Anterior cingulate cortex (tissue), 58 donors: Measurements from ENCODE around the gene PDE8B.

Source experiments
- DNase-seq, 58 donors: peaks; one replicate each; lab custom pipeline; 2025; lab: John Stamatoyannopoulos, UW

Gene PDE8B

DNA sequence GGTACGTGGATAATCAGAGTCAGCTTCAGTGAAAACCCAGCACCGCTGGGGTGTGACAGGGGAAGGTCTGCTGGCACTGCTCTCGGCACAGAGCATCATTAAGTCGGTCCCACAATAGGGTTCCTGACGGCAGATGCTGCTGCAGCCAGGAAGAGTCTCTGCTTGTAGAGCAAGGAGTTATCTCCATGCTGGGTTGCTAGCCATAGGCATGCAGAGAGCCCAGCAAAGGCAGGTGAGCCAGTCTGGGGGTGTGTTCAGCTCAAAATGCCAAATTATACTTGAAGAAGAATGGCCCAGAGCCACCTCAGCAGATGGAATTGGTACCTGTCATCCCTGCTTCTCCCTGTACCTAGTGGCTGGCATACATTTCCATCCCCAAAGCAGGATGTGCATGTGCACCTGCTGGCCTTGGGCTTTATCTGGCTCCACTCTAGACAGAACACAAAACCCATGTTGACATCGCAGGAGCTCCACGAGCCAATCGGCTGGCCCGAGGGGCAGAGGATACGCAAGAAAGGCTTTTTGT lies 180.8 kb downstream of the PDE8B start:
- no peak for DNase-seq

DNA sequence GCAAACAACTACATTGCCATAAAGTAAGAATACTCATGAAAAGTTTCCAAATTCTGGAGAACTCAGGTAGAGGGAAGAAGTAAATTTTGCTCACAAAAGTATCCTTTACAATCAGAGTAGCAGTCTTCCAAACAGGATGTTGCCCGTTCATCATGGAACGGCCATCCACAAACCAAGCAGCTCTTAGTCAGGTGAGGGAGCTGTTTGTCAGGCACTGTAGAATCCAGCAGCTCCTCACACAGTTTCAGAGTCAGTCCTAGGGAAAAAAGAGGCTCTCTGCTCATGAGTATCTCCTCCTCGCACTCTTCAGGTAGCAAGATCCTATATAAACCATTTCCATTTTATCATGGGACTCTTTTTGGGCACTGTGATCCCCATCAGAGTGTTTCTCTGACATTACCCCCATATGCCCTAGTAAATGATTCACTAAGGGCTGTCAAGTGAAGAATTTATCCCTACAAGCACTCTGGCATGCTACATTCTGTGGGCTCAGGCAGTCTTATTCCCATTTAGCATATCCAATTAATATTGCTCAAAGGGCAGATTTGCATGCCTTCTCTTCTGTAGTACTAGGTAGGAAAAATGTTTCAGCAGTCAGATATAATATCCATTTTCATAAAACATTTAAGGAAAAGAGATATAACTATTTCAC lies 183.7 kb downstream of the PDE8B start:
- DNase-seq, result no peak

DNA sequence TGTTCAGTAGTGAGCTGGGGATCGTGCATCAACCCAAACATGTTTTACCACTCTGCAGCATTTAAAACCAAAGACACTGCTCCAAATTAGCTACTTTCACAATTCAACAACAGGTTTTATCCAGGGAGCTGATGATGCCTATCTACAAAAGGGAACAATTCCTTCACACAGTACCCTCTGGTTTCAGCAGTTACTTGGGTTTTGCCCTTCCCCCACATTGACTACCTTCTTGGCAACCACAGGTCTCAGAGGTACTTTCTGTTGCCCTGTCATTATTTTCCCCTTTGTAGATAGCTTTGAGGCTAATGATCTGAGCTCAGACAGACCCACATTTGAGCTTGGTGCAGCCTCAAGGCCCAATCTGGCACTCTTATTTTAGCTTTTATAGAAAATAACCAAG lies 185.5 kb downstream of the PDE8B start:
- DNase-seq, result no peak

DNA sequence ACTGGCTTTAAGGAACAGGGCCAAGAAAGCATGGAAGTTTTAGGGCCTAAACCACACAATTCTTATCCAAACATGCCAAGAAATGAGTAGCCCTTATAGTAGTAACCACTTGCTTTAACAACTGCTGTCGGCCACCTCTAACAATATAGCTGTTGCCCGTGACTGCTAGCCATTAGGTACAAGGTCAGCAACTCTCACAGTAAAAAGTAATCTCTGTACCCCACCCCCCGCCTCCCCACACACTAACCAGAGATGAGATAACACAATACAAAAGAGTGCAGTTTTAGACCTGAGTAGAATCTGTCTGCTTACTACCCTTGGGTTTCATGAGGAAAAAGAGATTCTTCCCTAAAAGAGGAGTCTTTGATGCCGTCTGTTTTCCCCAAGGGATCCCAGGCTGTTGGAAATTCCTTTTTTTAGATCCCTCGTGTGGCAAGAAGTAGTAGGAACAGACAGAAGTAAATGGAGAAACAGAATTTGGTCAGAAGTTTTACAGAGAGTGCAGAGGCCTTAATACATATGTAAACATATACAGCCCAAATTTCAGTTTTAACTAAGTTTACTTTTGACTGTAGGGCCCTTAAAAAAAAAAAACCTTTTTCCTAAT lies 187.3 kb downstream of the PDE8B start:
- DNase-seq, result no peak

DNA sequence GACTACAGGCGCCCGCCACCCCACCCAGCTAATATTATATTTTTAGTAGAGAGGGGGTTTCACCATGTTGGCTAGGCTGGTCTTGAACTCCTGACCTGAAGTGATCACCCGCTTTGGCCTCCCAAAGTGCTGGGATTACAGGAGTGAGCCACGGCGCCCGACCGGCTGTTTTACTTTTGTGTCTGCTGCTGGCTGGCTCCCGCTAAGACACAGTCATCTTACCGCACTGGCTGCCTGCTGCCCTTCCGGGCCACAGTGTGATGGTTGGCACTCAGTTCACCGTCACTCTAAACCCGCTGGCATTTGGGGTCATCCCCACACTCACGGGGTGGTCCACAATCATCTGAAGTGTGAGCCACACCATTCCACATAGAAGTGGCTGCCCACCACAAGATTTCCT lies 188.0 kb downstream of the PDE8B start:
- DNase-seq, result no peak

DNA sequence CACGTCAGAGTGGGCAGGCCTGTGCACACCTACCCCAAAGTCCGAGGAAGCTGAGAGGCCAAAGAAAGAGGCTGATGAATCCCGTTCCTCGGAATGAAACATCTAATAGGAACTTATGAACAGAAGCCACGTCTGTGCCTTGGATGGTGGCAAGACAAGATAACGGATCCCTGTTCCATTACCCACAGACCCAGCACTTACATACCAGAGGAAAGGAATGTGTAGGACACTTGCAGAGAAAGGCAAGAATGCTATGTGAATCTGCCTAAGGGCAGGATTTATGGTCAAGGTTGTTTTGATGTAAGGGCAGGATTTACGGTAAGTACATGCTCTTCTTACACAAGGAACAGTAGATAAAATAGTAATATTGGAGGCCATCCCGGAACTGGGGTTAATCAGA lies 188.4 kb downstream of the PDE8B start:
- no peak for DNase-seq

DNA sequence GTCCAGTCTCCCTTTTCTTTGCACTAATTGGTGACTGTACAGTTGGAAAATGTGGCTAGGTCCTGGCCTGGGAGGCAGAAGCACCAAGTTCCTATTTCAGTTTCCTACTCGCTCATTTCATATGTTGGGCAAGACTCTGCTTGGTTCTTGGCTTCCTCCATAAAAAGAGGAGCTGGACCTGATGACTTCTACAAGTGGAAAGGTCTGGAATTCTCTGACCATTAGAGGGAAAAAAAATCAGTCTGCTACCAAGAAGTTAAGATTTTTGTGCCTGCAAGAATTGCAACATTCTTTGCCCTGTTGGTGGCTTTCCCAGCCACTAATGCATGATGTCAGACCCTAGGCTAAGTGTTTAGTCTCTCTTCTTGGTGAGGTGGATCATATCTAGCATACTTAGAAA lies 190.2 kb downstream of the PDE8B start:
- DNase-seq, result no peak

DNA sequence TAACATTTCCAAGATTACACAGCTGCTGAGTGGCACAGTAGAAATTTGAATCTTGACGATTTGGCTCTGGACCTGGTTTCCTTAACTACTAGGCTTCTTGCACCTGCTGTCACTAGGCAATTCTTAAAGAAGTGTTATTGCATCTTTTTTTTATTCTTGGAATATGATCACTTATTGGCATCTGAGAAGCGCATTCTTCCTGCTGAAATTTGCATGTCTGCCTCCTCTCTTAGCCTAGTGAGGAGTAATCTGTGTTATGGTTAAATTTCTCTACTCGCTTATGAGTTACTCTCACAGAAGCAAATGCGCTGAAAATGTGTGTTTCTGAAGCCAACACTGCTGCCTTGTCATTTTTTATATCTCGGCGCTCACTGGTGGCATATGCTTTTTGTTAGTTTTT lies 192.3 kb downstream of the PDE8B start:
- peak in 2 of 58 donors; percentile 11 to 29 for DNase-seq

DNA sequence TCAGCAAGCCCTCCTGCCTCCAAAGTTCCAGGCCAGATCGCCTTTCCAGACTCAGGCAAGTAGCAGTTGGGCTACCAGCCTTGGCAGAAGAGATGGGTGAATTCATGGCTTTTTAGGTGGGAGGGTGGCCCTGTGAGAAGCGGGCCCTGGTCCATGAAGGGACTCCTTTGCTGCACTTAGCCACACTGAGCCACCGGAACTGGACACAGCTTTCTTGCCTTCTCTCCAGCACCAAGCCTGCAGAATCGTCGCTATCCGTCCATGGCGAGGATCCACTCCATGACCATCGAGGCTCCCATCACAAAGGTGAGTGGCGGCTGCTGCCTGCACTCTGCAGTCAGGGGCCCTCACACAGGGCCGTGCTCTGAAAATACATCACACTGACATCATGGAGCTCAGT lies 196.7 kb downstream of the PDE8B start:
- DNase-seq, result no peak

DNA sequence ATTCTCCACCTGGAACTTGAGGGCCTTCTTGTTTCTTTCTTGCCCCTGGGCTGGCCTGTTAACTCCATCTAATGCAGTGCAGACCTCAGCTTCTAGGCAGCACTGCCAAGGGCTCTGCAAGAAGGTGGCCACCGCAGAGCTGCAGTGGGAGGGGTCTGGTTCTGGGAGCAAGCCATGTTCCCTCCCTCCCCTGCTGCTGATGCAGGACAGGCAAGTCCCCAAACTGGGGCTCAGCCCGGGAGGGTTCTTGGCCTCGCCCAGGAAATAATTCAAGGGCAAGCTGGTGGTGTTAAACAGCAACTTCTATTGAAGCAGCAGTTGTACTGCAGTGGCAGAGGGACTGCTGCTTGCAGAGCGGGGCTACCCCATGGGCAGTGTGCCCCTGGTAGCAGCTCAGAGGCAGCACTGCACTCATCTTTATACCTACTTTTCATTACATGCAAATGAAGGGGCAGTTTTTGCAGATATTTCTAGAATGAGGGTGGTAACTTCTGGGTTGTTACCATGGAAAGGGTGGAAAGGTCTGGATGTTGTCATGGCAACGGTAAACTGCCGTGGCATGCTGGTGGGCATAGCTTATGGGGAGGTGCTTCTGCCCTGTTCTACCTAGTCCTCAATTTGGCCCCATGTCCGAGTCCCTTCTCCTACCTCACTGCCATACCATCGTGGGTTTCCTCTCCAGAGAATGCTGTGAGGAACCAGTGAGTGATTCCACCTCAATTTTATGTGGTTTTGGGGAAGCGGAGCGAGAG lies 199.6 kb downstream of the PDE8B start:
- DNase-seq, result peak in 6 of 58 donors; percentile 5 to 15 (median 11)

DNA sequence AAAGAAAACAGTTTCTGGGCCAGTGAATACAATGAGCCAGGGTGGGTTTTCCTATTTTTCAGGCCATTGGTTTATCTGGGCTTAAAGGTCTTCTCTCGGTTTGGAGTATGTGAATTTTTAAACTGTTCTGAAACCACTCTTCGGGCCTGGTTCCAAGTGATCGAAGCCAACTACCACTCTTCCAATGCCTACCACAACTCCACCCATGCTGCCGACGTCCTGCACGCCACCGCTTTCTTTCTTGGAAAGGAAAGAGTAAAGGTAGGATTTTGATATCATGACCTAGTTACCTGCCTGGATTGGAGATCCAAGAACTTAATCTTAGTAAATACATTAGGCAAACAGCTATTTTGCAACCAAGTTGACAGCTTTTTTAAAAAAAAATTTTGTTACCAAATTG lies 202.6 kb downstream of the PDE8B start:
- no peak for DNase-seq

DNA sequence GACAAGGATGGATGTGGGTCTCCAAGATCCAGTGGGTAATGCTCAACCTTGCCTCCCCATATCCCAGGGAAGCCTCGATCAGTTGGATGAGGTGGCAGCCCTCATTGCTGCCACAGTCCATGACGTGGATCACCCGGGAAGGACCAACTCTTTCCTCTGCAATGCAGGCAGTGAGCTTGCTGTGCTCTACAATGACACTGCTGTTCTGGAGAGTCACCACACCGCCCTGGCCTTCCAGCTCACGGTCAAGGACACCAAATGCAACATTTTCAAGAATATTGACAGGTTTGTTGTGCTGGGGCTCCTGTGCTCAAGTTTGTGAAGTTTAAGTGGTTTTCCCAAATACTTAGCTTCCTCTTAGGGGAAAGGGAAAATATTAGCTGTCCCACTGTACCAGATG lies 207.7 kb downstream of the PDE8B start:
- DNase-seq, result no peak

DNA sequence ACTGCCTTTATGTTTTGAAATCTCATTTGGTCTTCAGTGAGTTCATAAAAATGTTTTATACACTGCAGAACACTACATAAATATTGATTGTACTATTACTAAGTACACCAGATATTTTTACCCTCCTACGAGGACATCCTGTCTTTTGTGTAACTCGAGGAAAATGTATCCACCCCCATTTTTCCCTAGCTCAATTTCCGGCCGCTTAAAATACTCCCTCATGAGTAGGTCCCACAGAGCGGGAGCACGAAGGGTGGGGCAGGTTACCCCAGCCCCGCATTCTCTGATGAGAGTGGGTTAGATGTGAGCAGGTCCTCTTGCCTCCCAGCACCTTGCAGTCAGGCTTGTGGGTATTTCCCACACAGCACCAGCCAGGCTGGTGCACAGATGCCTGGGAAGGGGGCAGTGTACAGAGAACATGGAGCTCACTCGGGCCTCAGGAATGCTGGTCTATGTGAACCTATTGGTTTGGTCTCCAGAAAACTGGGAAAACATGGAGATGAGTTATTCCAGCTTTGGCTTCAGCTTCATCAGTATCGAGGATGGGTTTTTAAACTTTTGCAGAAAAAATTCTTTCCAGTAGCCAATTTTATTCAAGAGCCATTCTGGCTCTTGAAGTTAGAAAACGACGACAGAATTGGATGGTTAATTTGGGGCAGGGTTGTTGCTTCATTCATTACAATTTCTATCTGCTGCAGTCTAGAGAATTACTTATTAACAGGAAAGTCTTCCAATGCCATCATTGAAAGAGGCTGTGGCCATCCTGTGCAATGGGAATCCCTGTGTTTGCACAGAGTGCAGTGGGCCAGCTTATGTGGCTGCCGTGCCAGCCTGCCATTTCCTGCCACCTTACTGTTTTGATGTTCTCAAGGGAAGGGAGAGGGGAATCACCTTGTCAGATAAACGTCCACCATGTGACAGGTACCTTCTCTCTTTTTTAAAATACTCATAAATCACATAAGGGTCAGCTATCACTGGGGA lies 208.4 kb downstream of the PDE8B start:
- no peak for DNase-seq

DNA sequence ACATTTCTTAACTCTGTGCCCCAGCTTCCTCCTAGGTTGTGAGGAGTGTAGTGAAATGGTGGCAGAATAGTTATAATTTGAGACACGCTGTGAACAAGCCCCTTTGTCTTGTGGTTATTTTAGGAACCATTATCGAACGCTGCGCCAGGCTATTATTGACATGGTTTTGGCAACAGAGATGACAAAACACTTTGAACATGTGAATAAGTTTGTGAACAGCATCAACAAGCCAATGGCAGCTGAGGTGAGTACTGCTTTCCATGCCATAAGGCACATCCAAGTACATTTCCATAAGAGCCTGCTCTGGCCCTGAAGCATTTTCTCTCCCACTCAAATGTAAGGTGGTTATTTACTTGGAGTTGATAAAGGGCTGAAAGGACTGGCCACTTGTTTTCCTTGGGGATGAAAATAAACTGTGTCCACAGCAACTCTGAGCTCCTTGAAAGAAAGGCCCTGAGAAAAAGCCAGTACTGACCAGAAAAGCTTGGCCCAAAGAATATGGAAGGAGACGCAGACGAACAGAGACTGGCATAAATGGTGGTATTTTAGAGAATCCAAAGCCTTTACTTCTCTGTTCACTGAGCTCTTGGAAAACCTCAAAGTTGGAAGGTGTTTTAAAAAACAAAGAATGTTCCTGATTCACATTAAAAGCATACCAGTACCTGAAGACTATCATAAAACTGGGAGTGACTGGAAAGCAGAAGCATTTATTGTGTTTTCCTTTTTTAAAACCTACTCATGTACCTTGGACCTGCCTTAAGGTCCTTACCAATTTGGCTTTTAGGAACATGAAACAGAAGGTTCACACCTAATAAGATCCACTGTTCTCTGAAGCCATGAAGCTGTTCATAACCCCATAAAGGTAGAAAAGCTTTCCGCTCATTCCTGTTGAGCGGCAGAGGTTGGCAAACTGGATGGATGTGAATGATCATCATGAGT lies 209.4 kb downstream of the PDE8B start:
- DNase-seq, result no peak

DNA sequence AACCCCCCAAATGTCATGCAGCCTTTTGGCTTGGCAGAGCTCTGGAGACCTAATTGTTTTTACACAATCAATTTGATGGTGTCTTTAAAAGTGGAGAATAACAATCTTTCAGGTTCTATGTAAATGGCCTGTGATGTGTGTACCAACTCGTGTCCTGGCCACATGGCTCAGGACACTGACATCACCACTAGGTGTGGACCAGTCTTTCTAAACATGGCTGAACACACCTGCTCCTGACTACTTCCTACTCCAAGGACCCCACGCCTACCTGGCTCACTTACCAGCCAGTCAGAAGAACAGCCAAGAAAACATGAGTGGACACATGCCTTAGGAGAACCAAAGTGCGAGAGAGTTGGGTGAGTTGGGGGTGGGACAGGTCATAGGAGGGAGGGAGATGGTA lies 210.5 kb downstream of the PDE8B start:
- DNase-seq, result no peak

DNA sequence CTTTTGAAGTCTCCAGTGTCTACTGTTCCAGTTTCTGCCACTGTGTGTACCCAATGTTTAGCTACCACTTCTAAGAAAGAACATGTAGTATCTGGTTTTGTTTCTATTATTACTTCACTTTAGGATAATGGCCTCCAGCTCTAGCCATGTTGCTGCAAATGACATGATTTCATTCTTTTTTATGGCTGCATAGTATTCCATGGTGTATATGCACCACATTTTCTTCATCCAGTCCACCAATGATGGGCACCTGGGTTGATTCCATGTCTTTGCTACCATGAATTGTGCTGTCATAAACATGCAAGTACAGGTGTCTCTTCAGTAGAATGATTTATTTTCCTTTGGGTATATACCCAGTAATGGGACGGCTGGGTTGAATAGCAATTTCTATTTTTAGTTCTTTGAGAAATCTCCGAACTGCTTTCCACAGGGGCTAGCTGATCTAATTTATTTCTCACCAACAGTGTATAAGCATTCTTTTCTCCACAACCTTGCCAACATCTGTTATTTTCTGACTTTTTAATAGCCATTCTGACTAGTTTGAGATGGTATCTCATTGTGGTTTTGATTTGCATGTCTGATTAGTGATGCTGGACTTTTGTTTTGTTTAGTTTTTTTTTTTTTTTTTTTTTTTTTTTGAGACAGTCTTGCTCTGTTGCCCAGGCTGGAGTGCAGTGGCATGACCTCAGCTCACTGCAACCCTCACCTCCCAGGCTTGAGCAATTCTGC lies 212.7 kb downstream of the PDE8B start:
- no peak for DNase-seq

DNA sequence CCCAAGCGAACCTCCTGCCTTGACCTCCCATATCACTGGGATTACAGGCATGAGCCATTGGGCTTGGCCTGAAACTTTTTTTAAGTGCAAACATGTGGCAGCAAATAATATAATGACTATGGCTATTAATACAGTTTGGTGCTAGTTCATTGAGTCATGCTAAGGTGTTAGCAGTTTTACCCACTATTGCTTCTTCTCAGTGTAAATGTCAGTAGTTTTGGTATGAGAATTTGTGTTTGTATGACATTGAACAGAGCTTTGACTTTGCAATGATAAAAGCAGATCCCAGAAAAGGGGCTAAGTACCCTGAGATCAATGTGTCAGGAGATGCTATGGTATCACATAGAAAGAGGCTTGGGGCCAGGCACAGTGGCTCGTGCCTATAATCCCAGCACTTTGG lies 214.4 kb downstream of the PDE8B start:
- DNase-seq, result no peak

DNA sequence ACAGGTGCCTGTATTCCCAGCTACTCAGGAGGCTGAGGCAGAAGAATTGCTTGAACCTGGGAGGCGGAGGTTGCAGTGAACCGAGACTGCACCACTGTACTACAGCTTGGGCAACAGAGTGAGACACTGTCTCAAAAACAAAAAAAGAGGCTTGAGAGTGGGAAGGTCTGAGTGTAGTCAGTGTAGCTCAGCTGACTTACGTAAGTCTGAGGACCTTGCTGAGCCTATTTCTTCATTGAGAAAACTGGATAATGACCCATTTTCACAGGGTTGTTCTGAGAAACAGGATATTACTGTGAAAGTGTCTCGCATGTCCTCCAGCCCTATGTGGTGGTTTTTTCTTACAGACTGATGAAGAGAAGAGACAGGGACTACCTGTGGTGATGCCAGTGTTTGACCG lies 214.9 kb downstream of the PDE8B start:
- no peak for DNase-seq
